ENCODE measurements around the gene PTBP1.

The PTBP1 gene

GRCh38 chr19:763181-763580, 34.1 kb upstream of the PTBP1 start:
- no peak overlapping the region for H3K4me3 ChIP-seq (replicated peaks; ENCODE audit: low read depth, low read length)
- no peak for DNase-seq (ENCODE audit: extremely low read depth, low read depth)
- no peak for TF ChIP-seq CTCF (IDR thresholded peaks at IDR 0.05; ENCODE audit: low read depth, low read length, missing control alignments)

- no peak for TF ChIP-seq CTCF (IDR thresholded peaks at IDR 0.05; ENCODE audit: low read depth, low read length, missing control alignments)
- no peak for DNase-seq (ENCODE audit: extremely low read depth, low read depth)
- no peak overlapping the region for H3K4me3 ChIP-seq (replicated peaks; ENCODE audit: low read depth, low read length)
Observed at GRCh38 chr19:763869-764268, 33.4 kb upstream of the PTBP1 start.

GRCh38 chr19:764301-764700, 33.0 kb upstream of the PTBP1 start:
- H3K4me3 ChIP-seq (replicated peaks; ENCODE audit: low read depth, low read length) = no peak overlapping the region
- TF ChIP-seq CTCF (IDR thresholded peaks at IDR 0.05; ENCODE audit: low read depth, low read length, missing control alignments) = no peak
- no peak for DNase-seq (ENCODE audit: extremely low read depth, low read depth)

GRCh38 chr19:765179-765738, 32.0 kb upstream of the PTBP1 start:
- DNase-seq (ENCODE audit: extremely low read depth, low read depth) = no peak
- no peak overlapping the region for H3K4me3 ChIP-seq (replicated peaks; ENCODE audit: low read depth, low read length)
- no peak for TF ChIP-seq CTCF (IDR thresholded peaks at IDR 0.05; ENCODE audit: low read depth, low read length, missing control alignments)

GRCh38 chr19:768424-768823, 28.8 kb upstream of the PTBP1 start:
- TF ChIP-seq CTCF (IDR thresholded peaks at IDR 0.05; ENCODE audit: low read depth, low read length, missing control alignments) = no peak
- no peak for DNase-seq (ENCODE audit: extremely low read depth, low read depth)
- no peak overlapping the region for H3K4me3 ChIP-seq (replicated peaks; ENCODE audit: low read depth, low read length)

- no peak for DNase-seq (ENCODE audit: extremely low read depth, low read depth)
- TF ChIP-seq CTCF (IDR thresholded peaks at IDR 0.05; ENCODE audit: low read depth, low read length, missing control alignments) = no peak
- no peak overlapping the region for H3K4me3 ChIP-seq (replicated peaks; ENCODE audit: low read depth, low read length)
Observed at GRCh38 chr19:769616-770015, 27.6 kb upstream of the PTBP1 start.

- no peak for DNase-seq (ENCODE audit: extremely low read depth, low read depth)
- no peak overlapping the region for H3K4me3 ChIP-seq (replicated peaks; ENCODE audit: low read depth, low read length)
- TF ChIP-seq CTCF (IDR thresholded peaks at IDR 0.05; ENCODE audit: low read depth, low read length, missing control alignments) = peak; percentile 62
Observed at GRCh38 chr19:771332-771785, 25.9 kb upstream of the PTBP1 start.
